ENCODE results near the gene LMOD1. TPM values are rescaled to one million over a fixed set of nuclear protein-coding genes. Genes with fewer than 3 reads are reported as not detected.

Gene LMOD1
- total RNA-seq, 1 donor from 2014 or later, result 0.41 TPM

GRCh38 chr1:201912832-201913231, 33.5 kb downstream of the LMOD1 start:
- H3K36me3 Mint-ChIP-seq (ENCODE audit: insufficient read depth), result no peaks in the 10 kb centered on the region
- no peaks in the 10 kb centered on the region for H3K9me3 Mint-ChIP-seq (ENCODE audit: low read depth)
- H3K4me3 Mint-ChIP-seq (ENCODE audit: low read depth), result no peak overlapping the region
- no peak overlapping the region for H3K27ac Mint-ChIP-seq
- H3K27me3 Mint-ChIP-seq, result peaks cover 2% of the 10 kb centered on the region
- DNase-seq (ENCODE audit: low spot score, unreplicated experiment), result no peak
- no peaks in the 10 kb centered on the region for H3K4me1 Mint-ChIP-seq (ENCODE audit: low read depth)
- no peak for TF ChIP-seq CTCF (IDR thresholded peaks at IDR 0.05; ENCODE audit: unreplicated experiment)

GRCh38 chr1:201911826-201912571, 34.3 kb downstream of the LMOD1 start:
- Mint-ChIP-seq H3K9me3 (ENCODE audit: low read depth) (no peaks in the 10 kb centered on the region), H3K36me3 (ENCODE audit: insufficient read depth) (no peaks in the 10 kb centered on the region), H3K4me3 (ENCODE audit: low read depth) (no peak overlapping the region), H3K27me3 (peaks cover 2% of the 10 kb centered on the region), H3K27ac (no peak overlapping the region), H3K4me1 (ENCODE audit: low read depth) (no peaks in the 10 kb centered on the region)
- no peak for TF ChIP-seq CTCF (IDR thresholded peaks at IDR 0.05; ENCODE audit: unreplicated experiment)
- DNase-seq (ENCODE audit: low spot score, unreplicated experiment), result no peak

GRCh38 chr1:201907621-201908020, 38.7 kb downstream of the LMOD1 start:
- no peak overlapping the region for H3K4me3 Mint-ChIP-seq (ENCODE audit: low read depth)
- peaks cover 2% of the 10 kb centered on the region for H3K27me3 Mint-ChIP-seq
- no peak for TF ChIP-seq CTCF (IDR thresholded peaks at IDR 0.05; ENCODE audit: unreplicated experiment)
- DNase-seq (ENCODE audit: low spot score, unreplicated experiment), result no peak
- H3K4me1 Mint-ChIP-seq (ENCODE audit: low read depth), result no peaks in the 10 kb centered on the region
- H3K27ac Mint-ChIP-seq, result no peak overlapping the region
- no peaks in the 10 kb centered on the region for H3K36me3 Mint-ChIP-seq (ENCODE audit: insufficient read depth)
- no peaks in the 10 kb centered on the region for H3K9me3 Mint-ChIP-seq (ENCODE audit: low read depth)

- no peak for DNase-seq (ENCODE audit: low spot score, unreplicated experiment)
- Mint-ChIP-seq H3K27ac (no peak overlapping the region), H3K36me3 (ENCODE audit: insufficient read depth) (no peaks in the 10 kb centered on the region), H3K4me1 (ENCODE audit: low read depth) (no peaks in the 10 kb centered on the region), H3K9me3 (ENCODE audit: low read depth) (no peaks in the 10 kb centered on the region), H3K4me3 (ENCODE audit: low read depth) (no peak overlapping the region), H3K27me3 (peaks cover 2% of the 10 kb centered on the region)
- TF ChIP-seq CTCF (IDR thresholded peaks at IDR 0.05; ENCODE audit: unreplicated experiment), result no peak
Measured at GRCh38 chr1:201906336-201906735, 40.0 kb downstream of the LMOD1 start.

GRCh38 chr1:201905234-201905890, 41.0 kb downstream of the LMOD1 start:
- H3K27ac Mint-ChIP-seq, result no peak overlapping the region
- no peak for TF ChIP-seq CTCF (IDR thresholded peaks at IDR 0.05; ENCODE audit: unreplicated experiment)

More at GRCh38 chr1:201905234-201905890, 41.0 kb downstream of the LMOD1 start:
- no peak overlapping the region for H3K4me3 Mint-ChIP-seq (ENCODE audit: low read depth)
- no peaks in the 10 kb centered on the region for H3K36me3 Mint-ChIP-seq (ENCODE audit: insufficient read depth)
- DNase-seq (ENCODE audit: low spot score, unreplicated experiment), result no peak
- H3K9me3 Mint-ChIP-seq (ENCODE audit: low read depth), result no peaks in the 10 kb centered on the region
- peaks cover 6% of the 10 kb centered on the region for H3K27me3 Mint-ChIP-seq
- no peaks in the 10 kb centered on the region for H3K4me1 Mint-ChIP-seq (ENCODE audit: low read depth)
